Astrocyte (in vitro differentiated cells and primary cell): ENCODE results near the gene MYOCD.

ENCODE experiments used
- CTCF ChIP-seq: IDR thresholded peaks from 2 replicates; pipeline ENCODE4 v1.5.1; 2011; ENCODE audit warnings: low read depth, mild to moderate bottlenecking, inconsistent platforms, low read length, moderate library complexity; ENCODE audit not compliant: insufficient read depth
- EZH2 ChIP-seq: IDR thresholded peaks from 2 replicates; pipeline ENCODE4 v1.6.1; 2012; ENCODE audit warnings: mild to moderate bottlenecking, low read length, inconsistent platforms; ENCODE audit not compliant: insufficient read depth

- TF ChIP-seq CTCF: no peak
- no peak for TF ChIP-seq EZH2
Measured at GRCh38 chr17:12671906-12672305, 6.2 kb downstream of the MYOCD start.
